Karpas-422 (cell line): ENCODE results near the gene USB1. TPM values are rescaled to one million over a fixed set of nuclear protein-coding genes. Genes with fewer than 3 reads are reported as not detected.

Experiments used
- DNase-seq: peaks from one replicate; pipeline ENCODE4 v3.0.0-alpha.2; 2015
- H2AFZ ChIP-seq: fragments of 200-600 bp; sonication (generic); 2 replicates; pipeline ENCODE4 v1.6.1; 2014; ENCODE audit warnings: antibody characterized with exemption, low read length, mixed read lengths
- H3K27ac ChIP-seq: fragments of 200-600 bp; sonication (generic); 2 replicates; pipeline ENCODE4 v1.5.1; 2014; ENCODE audit warnings: mild to moderate bottlenecking, low read length, moderate library complexity
- H3K27me3 ChIP-seq: fragments of 200-600 bp; sonication (generic); 2 replicates; pipeline ENCODE4 v1.6.1; 2014; ENCODE audit warnings: low read length, mixed read lengths
- H3K36me3 ChIP-seq: fragments of 200-600 bp; sonication (generic); 2 replicates; pipeline ENCODE4 v1.6.1; 2014; ENCODE audit warnings: low read length, mixed read lengths; ENCODE audit not compliant: insufficient read depth
- H3K4me1 ChIP-seq: fragments of 200-600 bp; sonication (generic); 2 replicates; pipeline ENCODE4 v1.6.1; 2014; ENCODE audit warnings: mild to moderate bottlenecking, low read length, mixed read lengths
- H3K4me2 ChIP-seq: fragments of 200-600 bp; sonication (generic); 2 replicates; pipeline ENCODE4 v1.6.1; 2014; ENCODE audit warnings: low read length, low read depth, mild to moderate bottlenecking; ENCODE audit not compliant: poor library complexity, severe bottlenecking
- H3K4me3 ChIP-seq: fragments of 200-600 bp; sonication (generic); 2 replicates; pipeline ENCODE4 v1.5.1; 2014; ENCODE audit warnings: mild to moderate bottlenecking, antibody characterized with exemption, low read length, mixed read lengths
- H3K79me2 ChIP-seq: fragments of 200-600 bp; sonication (generic); 2 replicates; pipeline ENCODE4 v1.6.1; 2014; ENCODE audit warnings: mild to moderate bottlenecking, low read length, mixed read lengths
- H3K9ac ChIP-seq: fragments of 200-600 bp; sonication (generic); 2 replicates; pipeline ENCODE4 v1.6.0; 2014; ENCODE audit warnings: low read length
- H3K9me2 ChIP-seq: fragments of 200-600 bp; sonication (generic), shearing (Covaris generic); replicated peaks from 2 replicates; pipeline ENCODE4 v1.6.0; 2014; ENCODE audit warnings: mild to moderate bottlenecking, low read length, moderate library complexity; ENCODE audit not compliant: insufficient read depth
- H3K9me3 ChIP-seq: fragments of 300-700, 200-600 bp; sonication (generic); 2 replicates; pipeline ENCODE4 v1.6.1; 2014; ENCODE audit warnings: low read length, mixed read lengths
- H4K20me1 ChIP-seq: fragments of 200-600 bp; sonication (generic); 2 replicates; pipeline ENCODE4 v1.6.1; 2014; ENCODE audit warnings: mild to moderate bottlenecking, antibody characterized with exemption, low read length, low read depth; ENCODE audit not compliant: insufficient read depth
- total RNA-seq: library from RNA; depleted of rRNA; stranded (reverse); fragments of >200 nt; shearing (Covaris generic); gene quantifications from 2 replicates; pipeline ENCODE4 v1.2.3, GENCODE V29; 2014; ENCODE audit warnings: low replicate concordance

The USB1 gene
- total RNA-seq, 1 experiment from 2014 or later, result 19.6 TPM

DNA sequence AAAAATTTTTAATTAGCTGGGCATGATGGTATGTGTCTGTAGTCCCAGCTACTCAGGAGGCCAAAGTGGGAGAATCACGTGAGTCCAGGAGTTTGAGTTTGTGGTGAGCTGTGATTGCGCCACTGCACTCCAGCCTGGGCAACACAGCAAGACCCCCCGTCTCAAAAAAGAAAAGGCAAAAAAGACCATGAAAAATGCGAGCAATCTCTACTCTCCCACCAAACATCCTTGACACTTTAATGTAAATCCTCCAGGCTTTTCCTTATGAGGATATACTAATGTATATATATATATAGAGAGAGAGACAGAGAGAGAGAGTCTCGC is 52.4 kb downstream of the USB1 start:
- Histone ChIP-seq H4K20me1 (no peaks in the 10 kb centered on the region), H3K27me3 (no peaks in the 10 kb centered on the region), H3K79me2 (no peaks in the 10 kb centered on the region), H2AFZ (no peak overlapping the region), H3K4me3 (no peak overlapping the region), H3K9me3 (no peaks in the 10 kb centered on the region), H3K4me1 (peaks cover 9% of the 10 kb centered on the region), H3K9ac (no peak overlapping the region), H3K36me3 (no peaks in the 10 kb centered on the region), H3K4me2 (no peak overlapping the region), H3K9me2 (no peaks in the 10 kb centered on the region), H3K27ac (no peak overlapping the region)
- DNase-seq, result no peak

DNA sequence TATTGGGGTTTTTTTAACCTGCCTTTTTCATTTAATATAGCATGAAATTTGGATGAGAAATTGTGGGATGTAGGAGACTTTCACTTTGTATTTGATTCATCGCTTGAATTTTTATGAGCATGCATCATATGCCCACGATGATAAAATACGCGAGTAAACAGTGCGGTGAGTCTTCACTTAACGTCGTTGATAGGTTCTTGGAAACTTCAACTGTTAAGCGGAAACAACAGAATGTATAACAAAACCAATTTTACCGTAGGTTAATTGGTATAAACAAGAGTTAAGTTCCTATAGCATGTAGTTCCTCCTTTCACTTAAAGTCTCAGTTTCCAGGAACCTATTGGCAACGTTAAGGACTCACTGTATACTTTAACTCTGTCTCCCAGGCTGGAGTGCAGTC is 53.1 kb downstream of the USB1 start:
- Histone ChIP-seq H2AFZ (no peak overlapping the region), H3K9me3 (no peaks in the 10 kb centered on the region), H3K27me3 (no peaks in the 10 kb centered on the region)

DNA sequence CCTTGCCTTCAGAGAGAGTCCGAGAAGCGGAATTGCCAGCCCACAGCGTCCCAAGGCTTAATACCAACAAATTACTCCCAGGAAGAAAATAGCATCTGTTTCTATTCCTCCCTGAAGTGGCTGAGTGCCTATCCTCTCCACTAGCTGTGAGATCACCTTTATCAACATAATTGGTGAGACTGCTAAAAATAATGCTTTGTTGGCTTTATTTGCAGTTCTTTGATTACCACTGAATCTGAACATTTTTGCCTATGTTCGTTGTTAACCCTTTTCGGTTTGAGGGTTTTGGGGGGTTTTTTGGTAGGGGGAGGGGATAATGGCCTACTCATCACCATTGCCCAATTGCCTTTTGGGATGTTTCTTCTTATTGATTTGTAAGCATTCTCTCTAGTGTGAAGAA is 55.4 kb downstream of the USB1 start:
- Histone ChIP-seq H2AFZ (no peak overlapping the region), H3K27me3 (no peaks in the 10 kb centered on the region), H3K4me2 (no peak overlapping the region), H3K27ac (no peak overlapping the region), H3K4me3 (no peak overlapping the region), H4K20me1 (no peaks in the 10 kb centered on the region), H3K36me3 (no peaks in the 10 kb centered on the region), H3K9me2 (no peaks in the 10 kb centered on the region), H3K4me1 (no peaks in the 10 kb centered on the region), H3K9me3 (no peaks in the 10 kb centered on the region), H3K9ac (no peak overlapping the region), H3K79me2 (no peaks in the 10 kb centered on the region)
- DNase-seq, result no peak

More for the DNA sequence above, 53.1 kb downstream of the USB1 start:
- no peak for DNase-seq
- peaks cover 9% of the 10 kb centered on the region for H3K4me1 ChIP-seq
- H4K20me1 ChIP-seq, result no peaks in the 10 kb centered on the region
- no peak overlapping the region for H3K9ac ChIP-seq
- H3K27ac ChIP-seq, result no peak overlapping the region
- H3K36me3 ChIP-seq, result no peaks in the 10 kb centered on the region
- no peaks in the 10 kb centered on the region for H3K79me2 ChIP-seq
- no peak overlapping the region for H3K4me3 ChIP-seq
- H3K4me2 ChIP-seq, result no peak overlapping the region
- H3K9me2 ChIP-seq, result no peaks in the 10 kb centered on the region

DNA sequence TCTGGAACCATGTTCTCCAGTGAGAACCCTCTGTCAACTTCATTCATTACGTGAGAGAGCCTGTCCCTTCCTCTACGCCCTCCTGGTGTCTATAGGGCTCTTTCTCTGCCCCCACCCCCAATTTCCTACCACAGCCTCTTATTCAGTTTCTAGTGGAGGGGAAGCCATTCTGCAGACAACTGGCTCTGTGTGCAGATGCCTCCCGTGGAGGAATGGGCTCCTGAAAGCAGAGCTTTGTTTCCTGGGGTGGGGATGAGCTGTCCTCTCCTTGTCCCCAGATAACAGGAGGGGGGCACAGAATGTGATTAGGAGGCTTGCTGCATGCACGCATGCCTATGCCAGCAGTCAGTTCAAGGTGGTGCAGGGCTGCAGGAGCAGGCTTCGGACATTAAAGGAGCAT is 55.9 kb downstream of the USB1 start:
- H4K20me1 ChIP-seq, result no peaks in the 10 kb centered on the region
- no peaks in the 10 kb centered on the region for H3K27me3 ChIP-seq
- H3K27ac ChIP-seq, result no peak overlapping the region
- no peaks in the 10 kb centered on the region for H3K79me2 ChIP-seq
- no peaks in the 10 kb centered on the region for H3K4me1 ChIP-seq
- H2AFZ ChIP-seq, result no peak overlapping the region
- H3K9me3 ChIP-seq, result no peaks in the 10 kb centered on the region
- no peak overlapping the region for H3K9ac ChIP-seq
- H3K9me2 ChIP-seq, result no peaks in the 10 kb centered on the region
- no peak overlapping the region for H3K4me3 ChIP-seq
- no peaks in the 10 kb centered on the region for H3K36me3 ChIP-seq
- no peak for DNase-seq
- H3K4me2 ChIP-seq, result no peak overlapping the region

DNA sequence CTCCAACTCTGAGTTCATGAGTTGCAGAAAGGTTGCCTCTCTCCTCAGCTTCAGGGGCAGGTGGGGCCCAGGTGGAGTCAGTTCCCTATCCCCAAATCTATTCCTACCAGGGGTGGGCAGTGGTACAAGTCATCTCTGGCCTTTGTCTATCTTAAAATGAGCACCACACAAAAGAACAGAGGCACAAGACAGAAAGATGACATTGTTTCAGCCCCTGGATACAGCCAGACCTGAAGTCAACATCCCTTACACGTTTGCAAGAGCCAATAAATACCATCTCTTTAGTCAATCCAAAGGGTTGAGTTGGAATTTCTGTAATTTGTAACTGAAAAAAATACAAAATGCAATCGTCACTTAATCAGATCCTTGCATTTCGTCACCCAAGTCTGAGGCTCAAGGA is 56.6 kb downstream of the USB1 start:
- Histone ChIP-seq H3K27ac (no peak overlapping the region), H2AFZ (no peak overlapping the region), H3K79me2 (no peaks in the 10 kb centered on the region), H3K9me2 (no peaks in the 10 kb centered on the region), H3K27me3 (no peaks in the 10 kb centered on the region), H3K4me1 (no peaks in the 10 kb centered on the region), H3K9ac (no peak overlapping the region), H3K36me3 (no peaks in the 10 kb centered on the region), H3K4me2 (no peak overlapping the region), H3K4me3 (no peak overlapping the region), H4K20me1 (no peaks in the 10 kb centered on the region), H3K9me3 (no peaks in the 10 kb centered on the region)
- DNase-seq, result no peak

DNA sequence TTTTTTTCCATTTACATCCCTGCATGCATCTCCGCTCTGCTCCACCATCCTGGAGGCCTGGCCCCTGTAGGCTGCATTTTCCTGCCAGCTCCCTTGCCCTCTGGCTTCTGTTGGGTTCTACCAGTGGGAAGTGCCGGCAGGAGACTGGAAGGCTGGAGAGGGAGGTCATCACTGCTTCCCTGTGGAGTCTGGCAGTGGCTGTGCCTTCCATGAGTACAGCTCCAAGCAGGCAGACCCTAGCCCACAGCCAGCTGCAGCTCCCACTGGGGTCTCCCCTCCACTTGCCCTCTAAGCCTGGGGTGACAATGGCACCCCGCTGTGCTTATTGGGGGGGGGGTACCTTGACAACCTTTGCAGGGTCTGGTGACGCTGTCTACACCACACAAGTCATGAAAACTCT is 61.6 kb downstream of the USB1 start:
- Histone ChIP-seq H3K9ac (no peak overlapping the region), H3K4me2 (no peak overlapping the region), H3K9me3 (no peaks in the 10 kb centered on the region), H3K9me2 (no peaks in the 10 kb centered on the region), H3K27ac (no peak overlapping the region), H3K36me3 (no peaks in the 10 kb centered on the region), H3K27me3 (no peaks in the 10 kb centered on the region), H2AFZ (no peak overlapping the region), H3K4me3 (no peak overlapping the region), H3K79me2 (no peaks in the 10 kb centered on the region), H4K20me1 (no peaks in the 10 kb centered on the region), H3K4me1 (no peaks in the 10 kb centered on the region)
- DNase-seq, result no peak

DNA sequence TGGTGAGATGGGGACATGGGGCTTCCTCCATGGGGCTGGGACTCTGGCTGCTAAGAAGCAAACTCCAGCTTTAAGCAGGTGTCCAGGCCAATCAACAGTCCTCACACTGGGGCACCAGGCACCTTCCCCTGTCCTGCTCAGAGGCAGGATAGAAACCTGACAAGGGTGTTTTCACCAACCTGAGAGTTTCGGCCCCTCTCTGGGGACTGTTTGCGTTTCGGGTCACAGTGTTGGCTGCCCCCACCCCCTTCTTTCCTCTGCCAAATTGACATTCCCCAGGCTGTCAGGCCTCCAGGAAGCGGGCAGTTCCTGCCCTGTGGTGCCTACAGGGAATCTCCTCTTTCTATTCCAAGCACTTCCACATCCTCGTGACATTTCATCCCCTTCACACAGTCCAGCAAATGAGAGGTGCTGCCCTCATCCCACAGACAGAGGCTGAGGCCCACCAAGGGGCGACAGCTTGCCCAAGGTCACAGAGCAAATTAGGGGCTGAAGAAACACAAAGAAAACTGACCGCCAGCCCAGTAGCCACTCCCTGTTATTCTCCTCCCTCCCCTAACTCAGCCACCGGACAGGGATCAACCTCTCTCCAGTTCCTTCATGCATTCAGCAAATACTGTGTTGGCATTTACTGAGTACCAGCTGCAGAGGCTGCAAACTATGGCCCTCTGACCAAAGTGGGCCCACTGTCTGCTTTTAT is 62.3 kb downstream of the USB1 start:
- H2AFZ ChIP-seq, result no peak overlapping the region
- no peak overlapping the region for H3K9ac ChIP-seq
- no peak for DNase-seq
- no peaks in the 10 kb centered on the region for H3K9me3 ChIP-seq
- no peaks in the 10 kb centered on the region for H4K20me1 ChIP-seq
- H3K4me3 ChIP-seq, result no peak overlapping the region
- no peaks in the 10 kb centered on the region for H3K9me2 ChIP-seq
- H3K36me3 ChIP-seq, result no peaks in the 10 kb centered on the region
- H3K4me1 ChIP-seq, result no peaks in the 10 kb centered on the region
- H3K27ac ChIP-seq, result no peak overlapping the region
- H3K79me2 ChIP-seq, result no peaks in the 10 kb centered on the region
- no peak overlapping the region for H3K4me2 ChIP-seq
- H3K27me3 ChIP-seq, result no peaks in the 10 kb centered on the region

DNA sequence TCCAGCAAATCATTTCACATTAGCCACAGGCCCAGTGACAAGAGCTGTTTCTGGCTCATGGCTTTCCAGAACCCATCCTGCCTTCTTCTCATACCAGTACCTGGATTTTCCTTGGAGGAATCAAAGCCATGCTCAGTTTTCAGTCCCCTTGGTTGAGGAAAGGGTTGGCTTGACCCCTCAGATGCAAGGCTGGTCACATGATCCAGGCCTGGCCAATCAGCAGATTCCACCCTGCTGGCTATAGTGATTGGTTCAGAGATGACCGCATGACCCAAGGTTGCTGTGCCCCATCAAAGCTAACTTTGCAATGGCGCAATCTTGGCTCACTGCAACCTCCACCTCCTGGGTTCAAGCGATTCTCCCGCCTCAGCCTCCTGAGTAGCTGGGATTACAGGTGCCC is 69.4 kb downstream of the USB1 start:
- no peak for DNase-seq
- H3K4me2 ChIP-seq, result no peak overlapping the region
- no peak overlapping the region for H2AFZ ChIP-seq
- no peaks in the 10 kb centered on the region for H4K20me1 ChIP-seq
- H3K27me3 ChIP-seq, result no peaks in the 10 kb centered on the region
- H3K9me3 ChIP-seq, result no peaks in the 10 kb centered on the region
- no peaks in the 10 kb centered on the region for H3K9me2 ChIP-seq
- no peak overlapping the region for H3K27ac ChIP-seq
- H3K4me3 ChIP-seq, result no peak overlapping the region
- H3K9ac ChIP-seq, result no peak overlapping the region
- no peaks in the 10 kb centered on the region for H3K4me1 ChIP-seq
- H3K36me3 ChIP-seq, result no peaks in the 10 kb centered on the region
- no peaks in the 10 kb centered on the region for H3K79me2 ChIP-seq
